K562 treated with DMSO at 1 percent for 48 hours (cell line): ENCODE results near the gene MPHOSPH9. TPM values are rescaled to one million over a fixed set of nuclear protein-coding genes. Genes with fewer than 3 reads are reported as not detected.

Source experiments
- total RNA-seq: library from RNA; unstranded; fragments of 300-600 nt; gene quantifications from 2 replicates; pipeline ENCODE4 v1.2.3, GENCODE V29; 2022; ENCODE audit warnings: low replicate concordance; ENCODE audit errors: extremely low read depth

MPHOSPH9 gene
- not detected in 2 replicates for total RNA-seq

GRCh38 chr12:123232807-123233504, at the start of gene MPHOSPH9, which contains the start of gene MTRFR:
Gene MPHOSPH9 (minus strand): TSS chr12:123233141. CDS start chr12:123230364, 2,777 bp downstream.
Gene MTRFR (plus strand): TSS chr12:123233436. CDS start chr12:123253675, 20,239 bp downstream.

GRCh38 chr12:123150744-123151456, 82.0 kb downstream of the MPHOSPH9 start, which contains the start of gene PITPNM2:
Gene PITPNM2 (minus strand): TSS chr12:123151090. CDS start chr12:123034590, 116,500 bp downstream.

Other genes starting within 250 kb of the MPHOSPH9 start
- not detected in 2 replicates for gene PITPNM2, start 82.1 kb downstream of the MPHOSPH9 start, total RNA-seq
- not detected in 2 replicates for gene MTRFR, start 295 bp upstream of the MPHOSPH9 start, total RNA-seq
- not detected in 2 replicates for gene CDK2AP1, start 38.7 kb upstream of the MPHOSPH9 start, total RNA-seq
- gene SBNO1, start 131.7 kb upstream of the MPHOSPH9 start, total RNA-seq: not detected in 2 replicates
- not detected in 2 replicates for gene KMT5A, start 151.0 kb upstream of the MPHOSPH9 start, total RNA-seq
- not detected in 2 replicates for gene RILPL2, start 203.5 kb upstream of the MPHOSPH9 start, total RNA-seq
- gene SNRNP35, start 225.0 kb upstream of the MPHOSPH9 start, total RNA-seq: not detected in 2 replicates